Measurements from ENCODE around the gene FAM20C. TPM values are rescaled to one million over a fixed set of nuclear protein-coding genes. Genes with fewer than 3 reads are reported as not detected.

The FAM20C gene
- total RNA-seq, 1 donor from 2014 or later: 42.9 TPM

DNA sequence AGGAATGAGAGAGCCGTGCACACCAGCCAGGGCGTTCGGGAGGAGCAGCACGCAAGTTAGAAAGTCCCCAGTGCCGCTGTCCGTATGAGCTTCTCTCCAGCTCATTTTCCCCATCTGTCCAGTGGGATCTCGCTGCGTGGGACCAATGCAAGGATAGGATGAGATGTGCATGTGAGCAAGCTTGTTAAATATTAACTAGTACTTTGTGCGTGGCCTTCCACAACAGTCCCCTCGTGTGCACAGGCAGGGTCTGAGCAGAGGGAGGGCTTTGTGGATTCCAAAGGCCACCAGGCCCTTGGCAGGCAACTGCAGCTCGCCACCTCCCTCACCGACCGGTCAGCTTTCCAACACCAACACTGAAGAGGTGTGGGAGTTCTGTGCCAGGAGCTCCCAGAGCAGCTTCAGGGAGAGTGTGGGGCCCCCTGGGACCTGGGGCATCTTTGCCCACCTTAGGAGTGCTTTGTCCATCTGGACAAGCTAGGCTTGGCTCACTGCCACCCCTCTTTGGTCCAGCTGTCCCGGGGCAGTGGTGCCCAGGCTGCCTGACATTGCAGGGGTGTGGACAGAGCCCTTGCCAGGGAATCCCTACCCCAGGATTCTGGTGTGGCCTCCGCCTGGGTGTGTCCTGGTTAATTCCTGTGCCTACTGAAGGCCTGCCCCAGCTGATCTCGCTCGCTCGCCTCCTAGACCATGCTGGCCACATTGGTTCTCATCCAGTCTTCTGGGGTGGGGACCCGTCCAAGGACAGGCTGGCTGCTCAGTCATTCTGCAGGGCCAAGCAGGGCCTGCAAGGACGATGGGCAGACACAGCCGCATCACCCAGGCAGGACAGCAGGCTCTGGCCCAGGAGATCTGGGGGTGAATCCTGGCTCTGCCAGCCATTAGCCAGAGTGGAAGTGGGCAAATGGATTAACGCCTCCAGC lies 5.3 kb downstream of the FAM20C start:
- H3K9me3 ChIP-seq: no peaks in the 10 kb centered on the region
- peaks cover 31% of the 10 kb centered on the region for H3K4me1 ChIP-seq
- H3K36me3 ChIP-seq: peaks cover 67% of the 10 kb centered on the region
- ATAC-seq: no peak
- H3K4me3 ChIP-seq: no peak overlapping the region
- no peak overlapping the region for H3K27ac ChIP-seq
- TF ChIP-seq, protein P1, sequence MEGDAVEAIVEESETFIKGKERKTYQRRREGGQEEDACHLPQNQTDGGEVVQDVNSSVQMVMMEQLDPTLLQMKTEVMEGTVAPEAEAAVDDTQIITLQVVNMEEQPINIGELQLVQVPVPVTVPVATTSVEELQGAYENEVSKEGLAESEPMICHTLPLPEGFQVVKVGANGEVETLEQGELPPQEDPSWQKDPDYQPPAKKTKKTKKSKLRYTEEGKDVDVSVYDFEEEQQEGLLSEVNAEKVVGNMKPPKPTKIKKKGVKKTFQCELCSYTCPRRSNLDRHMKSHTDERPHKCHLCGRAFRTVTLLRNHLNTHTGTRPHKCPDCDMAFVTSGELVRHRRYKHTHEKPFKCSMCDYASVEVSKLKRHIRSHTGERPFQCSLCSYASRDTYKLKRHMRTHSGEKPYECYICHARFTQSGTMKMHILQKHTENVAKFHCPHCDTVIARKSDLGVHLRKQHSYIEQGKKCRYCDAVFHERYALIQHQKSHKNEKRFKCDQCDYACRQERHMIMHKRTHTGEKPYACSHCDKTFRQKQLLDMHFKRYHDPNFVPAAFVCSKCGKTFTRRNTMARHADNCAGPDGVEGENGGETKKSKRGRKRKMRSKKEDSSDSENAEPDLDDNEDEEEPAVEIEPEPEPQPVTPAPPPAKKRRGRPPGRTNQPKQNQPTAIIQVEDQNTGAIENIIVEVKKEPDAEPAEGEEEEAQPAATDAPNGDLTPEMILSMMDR (IDR thresholded peaks at IDR 0.05): no peak
- intact Hi-C loops (cut with DNase I): no loop called here
- no peak for DNase-seq
- no peaks in the 10 kb centered on the region for H3K27me3 ChIP-seq (ENCODE audit: low read depth)

GRCh38 chr7:199483-200249 lies 7.3 kb downstream of the FAM20C start:
- peaks cover 82% of the 10 kb centered on the region for H3K36me3 ChIP-seq

DNA sequence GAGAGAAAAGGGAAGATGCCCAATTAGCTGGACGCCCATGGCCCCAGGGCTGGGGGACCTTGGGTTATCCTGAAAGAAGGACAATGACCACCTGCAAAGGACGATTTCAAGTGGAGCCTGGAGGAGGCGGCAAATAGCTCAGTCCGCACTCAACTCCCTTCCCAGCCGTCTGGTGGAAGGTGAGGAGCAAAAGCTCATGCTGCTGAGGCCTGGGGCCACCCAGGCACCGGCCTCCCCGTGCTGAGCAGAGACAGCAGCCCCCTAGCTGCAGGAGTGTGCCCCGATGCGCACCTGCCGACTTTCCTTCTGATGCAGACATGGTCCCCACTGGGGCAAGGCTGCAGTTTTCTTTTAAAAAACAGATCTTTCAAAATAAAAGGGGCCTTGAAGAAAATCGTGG lies 7.9 kb downstream of the FAM20C start:
- H3K4me3 ChIP-seq: no peak overlapping the region
- H3K9me3 ChIP-seq: no peaks in the 10 kb centered on the region
- peaks cover 84% of the 10 kb centered on the region for H3K36me3 ChIP-seq
- H3K4me1 ChIP-seq: peaks cover 14% of the 10 kb centered on the region
- TF ChIP-seq, protein P1 (IDR thresholded peaks at IDR 0.05): no peak
- no peak for ATAC-seq
- H3K27ac ChIP-seq: no peak overlapping the region
- intact Hi-C loops (cut with DNase I): no loop called here
- DNase-seq: no peak
- no peaks in the 10 kb centered on the region for H3K27me3 ChIP-seq (ENCODE audit: low read depth)

More at GRCh38 chr7:199483-200249, 7.3 kb downstream of the FAM20C start:
- DNase-seq (no peak), ATAC-seq (no peak)
- H3K4me3 ChIP-seq: no peak overlapping the region
- TF ChIP-seq, protein P1 (IDR thresholded peaks at IDR 0.05): no peak
- peaks cover 20% of the 10 kb centered on the region for H3K4me1 ChIP-seq
- no peaks in the 10 kb centered on the region for H3K9me3 ChIP-seq
- intact Hi-C loops (cut with DNase I): no loop called here
- H3K27me3 ChIP-seq (ENCODE audit: low read depth): no peaks in the 10 kb centered on the region
- H3K27ac ChIP-seq: no peak overlapping the region

- H3K27me3 ChIP-seq (ENCODE audit: low read depth): no peaks in the 10 kb centered on the region
- H3K36me3 ChIP-seq: peaks cover 82% of the 10 kb centered on the region
- ATAC-seq (no peak), DNase-seq (no peak)
- H3K9me3 ChIP-seq: no peaks in the 10 kb centered on the region
- H3K4me1 ChIP-seq: peaks cover 10% of the 10 kb centered on the region
- TF ChIP-seq, protein P1 (IDR thresholded peaks at IDR 0.05): no peak
- intact Hi-C loops (cut with DNase I): no loop called here
- no peak overlapping the region for H3K4me3 ChIP-seq
- H3K27ac ChIP-seq: no peak overlapping the region
These were observed 8.3 kb downstream of the FAM20C start for GRCh38 chr7:200704-201103.

DNA sequence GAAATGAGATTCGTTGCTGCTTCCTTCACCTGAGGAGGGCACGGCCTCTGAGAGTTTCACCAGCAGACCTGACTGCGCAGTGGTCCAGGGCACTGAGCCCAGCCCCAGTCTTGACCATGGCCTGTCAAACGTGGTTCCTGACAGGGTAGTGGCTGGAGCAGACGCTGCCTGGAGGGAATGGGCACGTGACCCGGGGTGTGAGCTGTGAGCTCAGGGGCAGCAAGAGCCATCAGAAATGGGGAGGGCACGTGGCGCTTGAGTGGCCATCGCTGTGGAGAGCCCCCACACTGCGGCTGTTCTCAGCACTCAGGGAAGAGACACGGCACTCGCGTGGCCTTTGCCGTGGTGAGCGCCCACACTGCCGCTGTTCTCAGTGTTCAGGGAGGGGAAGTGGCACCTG lies 12.0 kb downstream of the FAM20C start:
- TF ChIP-seq, protein P1 (IDR thresholded peaks at IDR 0.05): no peak
- Histone ChIP-seq H3K4me1 (no peaks in the 10 kb centered on the region), H3K36me3 (peaks cover 55% of the 10 kb centered on the region), H3K27me3 (ENCODE audit: low read depth) (no peaks in the 10 kb centered on the region), H3K27ac (no peak overlapping the region), H3K4me3 (no peak overlapping the region), H3K9me3 (no peaks in the 10 kb centered on the region)
- ATAC-seq (no peak), DNase-seq (no peak)
- intact Hi-C loops (cut with DNase I): no loop called here

All from lower lobe of right lung (tissue), 2 donors.